ENCODE data around the gene TRIM36. TPM values are rescaled to one million over a fixed set of nuclear protein-coding genes. Genes with fewer than 3 reads are reported as not detected.
A peak's percentile ranks its signal among the peaks of the same experiment; 100 is the strongest.

Gene TRIM36
- polyA plus RNA-seq, 4 donors = 2.4 to 3.4 (median 2.7) TPM

DNA sequence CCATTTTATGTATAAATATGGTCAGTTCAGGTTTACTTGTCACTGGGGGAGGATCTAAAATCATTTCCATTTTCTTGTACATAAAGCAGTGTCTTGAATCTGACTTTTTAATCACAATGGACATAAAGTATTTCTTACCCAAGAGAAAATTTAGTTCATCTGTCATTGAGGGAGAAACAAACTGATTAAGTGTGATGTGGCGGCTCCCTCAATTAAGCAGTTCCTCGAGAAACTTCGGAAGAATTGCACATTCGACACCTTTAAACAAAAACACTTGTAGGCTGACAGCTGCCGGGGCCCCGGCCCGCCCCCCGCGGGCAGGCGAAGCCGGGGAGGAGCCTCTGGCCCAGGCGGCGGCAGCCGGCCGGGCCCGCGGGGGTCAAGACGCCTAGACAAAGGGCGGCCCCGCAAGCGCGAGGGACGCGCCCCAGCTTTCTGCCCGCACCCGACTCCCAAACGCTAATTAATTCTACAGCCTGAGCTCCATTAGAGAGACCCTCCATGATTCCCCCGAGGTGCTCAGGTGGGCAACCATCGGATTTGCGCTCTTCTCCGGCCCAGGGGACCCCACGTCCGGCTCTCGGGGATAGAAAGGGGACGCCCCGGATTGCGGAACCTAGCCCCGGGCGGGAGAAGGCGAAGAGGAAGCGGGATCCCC, 750 bp downstream of the TRIM36 start:
- peak in 1 of 4 donors; percentile 7 for DNase-seq (ENCODE audit: low read depth in 4 of 4, low spot score in 2 of 4)

DNA sequence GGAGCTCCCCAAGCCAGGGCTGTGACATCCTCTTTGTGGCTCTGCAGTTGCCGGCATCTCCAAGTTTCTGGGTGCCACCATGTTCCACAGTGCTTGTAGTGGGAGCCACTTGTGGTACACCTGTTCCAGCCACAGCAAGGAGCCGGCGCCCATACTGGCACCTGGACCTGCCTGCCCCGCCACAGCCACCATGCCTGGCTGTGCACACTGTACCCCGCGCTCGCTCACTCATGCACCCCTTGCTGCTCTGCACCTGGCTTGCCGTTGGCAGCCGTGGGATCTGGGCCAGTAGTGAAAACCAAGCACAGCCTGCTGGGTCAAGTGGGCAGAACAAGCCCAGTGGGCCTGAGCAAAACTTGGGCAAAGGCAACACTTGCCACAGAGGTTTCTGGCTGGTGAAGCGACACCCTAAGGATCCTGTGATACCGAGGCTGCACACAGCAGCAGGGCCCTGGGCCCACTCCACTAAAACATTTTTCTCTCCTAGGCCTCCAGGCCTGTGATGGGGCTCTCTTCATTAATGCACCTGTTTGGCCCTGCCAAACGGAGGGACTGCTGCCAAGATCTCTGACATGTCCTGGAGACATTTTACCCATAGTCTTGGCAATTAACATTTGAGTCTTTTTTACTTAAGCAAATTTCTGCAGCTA, 2.8 kb downstream of the TRIM36 start:
- no peak for DNase-seq (ENCODE audit: low read depth in 4 of 4, low spot score in 2 of 4)

DNA sequence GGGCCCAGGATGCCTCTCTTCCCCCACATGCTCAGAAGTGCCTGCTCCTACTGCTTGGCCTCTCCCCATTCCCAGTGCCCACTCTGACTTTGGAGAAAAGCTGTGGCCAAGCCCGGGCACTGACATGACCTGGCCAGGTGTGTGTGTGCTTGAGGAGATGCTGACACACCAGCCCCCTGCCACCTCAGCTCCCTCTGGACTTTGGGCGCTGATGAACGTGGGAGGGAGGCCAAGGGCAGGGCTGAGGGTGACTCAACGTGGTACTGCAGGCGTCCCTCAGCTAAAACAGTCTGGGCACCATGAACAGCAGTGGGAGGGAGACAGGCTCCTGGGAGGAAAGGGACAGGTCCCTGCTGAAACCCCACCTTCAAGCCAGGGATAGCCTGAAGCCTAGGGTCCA, 3.9 kb downstream of the TRIM36 start:
- no peak for DNase-seq (ENCODE audit: low read depth in 4 of 4, low spot score in 2 of 4)

DNA sequence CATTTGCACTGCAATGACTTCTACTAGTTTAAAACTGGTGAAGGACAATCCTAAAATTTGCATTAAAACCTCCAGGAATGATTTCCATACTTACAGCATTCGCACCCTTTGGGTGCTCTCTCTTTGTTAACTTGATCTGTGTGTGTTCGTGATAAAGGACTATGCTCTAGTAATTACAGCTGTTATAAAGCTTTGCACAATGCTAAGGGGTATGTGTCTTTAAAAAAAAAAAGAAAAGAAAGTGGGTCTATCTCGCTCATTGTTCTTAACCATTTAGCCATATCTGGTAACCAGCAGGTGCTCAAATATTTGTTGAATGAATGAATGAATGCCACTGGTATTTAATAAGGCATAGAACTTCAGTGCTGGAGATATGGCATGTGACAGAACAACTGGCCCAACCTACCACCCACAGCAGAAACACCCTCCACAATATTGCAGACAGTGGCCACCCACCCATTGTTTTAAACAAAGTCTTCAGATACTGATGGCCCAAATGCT, 8.7 kb downstream of the TRIM36 start:
- DNase-seq (ENCODE audit: low read depth in 4 of 4, low spot score in 2 of 4) = no peak

DNA sequence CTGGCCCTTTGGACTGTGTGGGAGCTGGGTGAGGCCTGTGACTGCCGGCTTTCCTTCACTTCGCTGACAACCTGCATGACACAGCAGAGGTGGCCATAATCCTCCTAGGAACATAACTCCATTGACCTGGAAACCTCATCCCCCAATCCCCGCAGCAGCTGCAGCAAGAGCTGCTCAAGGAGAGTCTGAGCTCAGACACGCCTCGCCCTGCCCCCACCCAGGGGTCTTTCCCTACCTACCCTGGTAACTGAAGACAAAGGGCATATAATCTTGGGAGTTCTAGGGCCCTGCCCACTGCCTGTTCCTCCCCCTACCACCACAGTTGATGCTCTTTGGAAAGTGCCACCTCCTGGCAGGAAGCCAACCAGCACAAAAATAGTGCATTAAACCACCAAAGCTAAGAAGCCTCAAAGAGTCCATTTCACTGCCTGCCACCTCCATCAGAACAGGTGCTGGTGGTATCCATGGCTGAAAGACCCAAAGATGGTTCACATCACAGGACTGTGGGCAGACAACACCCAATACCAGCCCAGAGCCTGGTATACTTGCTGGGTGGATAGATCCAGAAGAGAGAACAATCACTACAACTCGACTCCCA, 18.4 kb downstream of the TRIM36 start:
- DNase-seq (ENCODE audit: low read depth in 4 of 4, low spot score in 2 of 4) = no peak

DNA sequence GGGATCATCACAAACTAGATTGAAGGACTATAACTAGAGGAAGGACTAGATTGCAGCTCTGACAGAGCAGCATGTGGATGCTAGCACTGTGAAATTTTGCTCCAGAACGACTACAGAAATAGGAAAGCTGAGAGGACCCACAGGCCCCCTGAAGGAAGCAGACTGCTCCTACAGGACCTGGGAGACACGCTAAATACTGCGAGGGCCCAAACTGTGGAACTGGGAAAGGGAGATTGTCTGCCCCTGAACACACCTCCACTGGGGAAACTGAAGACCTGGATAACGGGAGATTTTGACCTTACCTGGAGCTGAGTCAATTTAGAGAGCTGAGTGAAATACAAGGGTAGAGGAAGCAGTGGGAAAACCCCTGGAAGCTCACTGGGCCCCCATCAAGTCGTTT, 19.2 kb downstream of the TRIM36 start:
- DNase-seq (ENCODE audit: low read depth in 4 of 4, low spot score in 2 of 4) = no peak

DNA sequence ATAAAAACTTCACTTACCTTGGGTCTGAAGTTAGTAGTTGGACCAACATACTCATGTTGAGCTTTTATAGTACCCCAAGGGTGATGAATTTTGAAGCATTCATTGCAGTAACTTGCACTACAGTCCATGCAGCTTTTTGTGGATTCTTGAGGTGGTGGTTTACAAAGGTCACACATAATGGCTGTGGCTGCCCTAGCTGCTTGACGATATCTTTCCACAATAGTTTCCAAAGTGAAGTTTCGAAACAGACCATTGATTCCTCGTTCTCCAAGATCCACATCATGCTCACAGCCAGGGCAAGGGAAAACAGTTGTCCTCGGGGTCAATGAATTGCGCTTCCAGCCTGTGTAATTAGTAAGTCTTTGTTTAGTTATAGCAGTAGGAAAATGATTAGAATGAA, 22.7 kb downstream of the TRIM36 start:
- no peak for DNase-seq (ENCODE audit: low read depth in 4 of 4, low spot score in 2 of 4)

DNA sequence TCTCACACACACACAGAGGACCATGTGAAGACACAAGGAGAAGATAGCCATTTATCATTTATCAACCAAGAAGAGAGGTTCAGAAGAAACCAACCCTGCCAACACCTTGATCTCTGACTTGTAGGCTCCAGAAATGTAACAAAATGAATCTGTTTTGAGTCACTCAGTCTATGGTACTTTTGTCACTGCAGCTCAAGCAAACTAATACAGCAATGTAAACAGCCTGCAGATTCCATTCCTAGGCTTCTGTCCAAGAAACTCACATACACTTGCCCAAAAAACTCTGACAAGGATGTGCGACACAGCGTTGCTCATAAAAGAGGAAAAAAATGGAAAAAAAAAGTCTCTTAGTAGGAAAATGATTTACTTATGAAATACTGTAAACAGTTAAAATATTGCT, 33.4 kb downstream of the TRIM36 start:
- no peak for DNase-seq (ENCODE audit: low read depth in 4 of 4, low spot score in 2 of 4)

DNA sequence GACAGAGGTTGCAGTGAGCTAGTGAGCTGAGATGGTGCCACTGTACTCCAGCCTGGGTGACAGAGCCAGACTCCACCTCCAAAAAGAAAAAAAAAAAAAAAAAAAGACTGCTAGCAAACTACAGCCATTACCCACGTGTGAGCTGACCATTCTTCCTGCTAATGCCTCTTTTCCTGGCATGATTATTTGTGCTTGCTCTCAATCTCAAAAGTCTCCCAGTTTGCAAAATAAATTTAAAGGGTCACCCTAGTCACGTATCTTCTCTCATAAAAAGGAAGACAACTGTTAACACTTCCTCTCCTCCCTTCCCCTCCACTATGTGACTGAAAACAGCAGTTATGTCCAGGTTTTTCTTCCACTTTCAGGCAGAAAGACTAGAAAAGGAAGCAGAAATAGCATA, 37.2 kb downstream of the TRIM36 start:
- DNase-seq (ENCODE audit: low read depth in 4 of 4, low spot score in 2 of 4) = no peak

DNA sequence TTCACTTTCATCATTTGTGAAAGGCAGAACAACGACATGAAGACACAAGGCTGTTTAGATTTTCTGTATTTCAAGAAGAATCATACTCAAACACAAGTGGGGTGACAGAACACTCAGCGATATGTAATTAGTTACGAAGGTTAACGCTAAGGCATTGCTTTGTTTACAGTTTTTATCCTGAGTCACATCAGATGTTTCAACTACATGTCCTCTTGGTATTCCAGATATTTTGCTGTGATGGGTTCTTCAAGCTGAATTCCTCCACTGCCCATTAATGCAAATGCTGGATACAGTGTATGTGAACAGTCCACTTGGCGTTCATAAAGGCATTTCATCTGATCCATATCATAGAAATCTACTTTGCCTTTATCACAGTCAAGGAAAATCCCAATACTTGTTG, 43.4 kb downstream of the TRIM36 start:
- DNase-seq (ENCODE audit: low read depth in 4 of 4, low spot score in 2 of 4) = no peak

DNA sequence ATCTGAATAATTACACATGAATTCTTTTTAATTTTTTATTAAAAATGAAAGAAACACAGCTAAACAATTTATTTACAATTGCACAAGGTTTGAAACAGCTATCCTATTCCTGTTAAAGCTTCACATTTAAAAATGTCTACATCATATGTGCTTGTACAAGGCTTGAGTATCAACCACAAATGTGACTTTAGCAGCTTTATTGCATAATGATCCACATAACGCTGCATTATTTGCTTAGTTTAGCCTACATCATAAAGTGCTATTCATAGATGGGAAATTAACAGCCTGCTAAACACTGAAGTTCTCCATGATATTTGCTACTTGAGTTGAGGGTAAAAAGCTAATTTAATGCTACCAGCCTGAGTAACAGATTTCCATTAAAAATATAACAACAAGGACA, 45.0 kb downstream of the TRIM36 start:
- DNase-seq (ENCODE audit: low read depth in 4 of 4, low spot score in 2 of 4) = no peak

DNA sequence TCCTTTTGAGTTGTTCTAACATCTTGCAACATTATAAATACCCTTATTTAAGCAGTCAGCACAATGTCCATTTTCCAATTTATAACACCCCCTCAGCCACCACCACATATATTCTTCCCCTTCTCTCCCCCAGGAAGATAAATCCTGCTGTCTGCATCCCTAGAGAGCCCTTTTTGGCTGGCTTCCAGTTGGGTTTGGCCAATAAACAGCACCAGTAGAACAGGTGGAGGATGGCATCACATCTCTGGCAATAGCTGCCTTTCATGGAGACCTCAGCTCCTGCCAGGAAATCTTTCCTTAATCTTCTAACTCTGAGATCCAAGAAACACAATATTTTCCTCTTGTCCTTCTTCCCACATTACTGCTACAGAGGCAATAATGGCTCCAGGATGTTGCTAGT, 53.7 kb downstream of the TRIM36 start:
- DNase-seq (ENCODE audit: low read depth in 4 of 4, low spot score in 2 of 4) = no peak

DNA sequence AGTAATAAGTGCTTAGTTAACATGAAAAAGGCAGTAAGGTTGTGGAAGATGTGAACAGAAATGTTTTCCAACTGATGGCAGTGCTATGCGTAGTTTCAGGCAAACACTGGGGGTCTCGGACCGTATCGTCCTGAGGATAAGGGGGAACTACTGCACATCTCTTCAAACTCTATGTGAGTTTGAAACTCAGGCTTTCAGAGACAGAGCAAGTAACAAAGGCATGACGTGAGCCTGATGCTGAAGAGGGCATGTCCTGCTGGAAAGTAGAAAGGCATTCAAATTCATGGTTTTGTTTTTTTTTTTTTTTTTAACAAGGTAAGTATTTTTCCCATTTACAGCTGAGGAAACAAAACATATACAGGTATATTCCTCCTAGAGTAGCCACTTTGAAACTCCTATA, 59.9 kb downstream of the TRIM36 start:
- no peak for DNase-seq (ENCODE audit: low read depth in 4 of 4, low spot score in 2 of 4)

DNA sequence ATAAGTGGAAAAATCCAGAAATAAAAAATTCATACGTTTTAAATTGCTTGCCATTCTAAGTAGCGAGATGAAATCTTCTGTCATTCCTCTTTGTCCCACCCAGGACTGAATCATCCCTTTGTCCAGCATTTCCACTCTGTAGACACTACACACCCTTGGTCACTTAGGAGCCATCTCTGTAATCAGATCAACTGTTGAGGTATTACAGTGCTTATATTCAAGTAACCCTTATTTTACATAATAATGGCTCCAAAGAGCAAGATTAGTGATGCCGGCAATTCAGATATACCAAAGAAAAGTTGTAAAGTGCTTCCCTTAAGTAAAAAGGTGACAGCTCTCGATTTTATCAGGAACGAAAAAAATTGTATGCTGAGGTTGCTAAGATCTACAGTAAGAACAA, 60.4 kb downstream of the TRIM36 start:
- no peak for DNase-seq (ENCODE audit: low read depth in 4 of 4, low spot score in 2 of 4)

DNA sequence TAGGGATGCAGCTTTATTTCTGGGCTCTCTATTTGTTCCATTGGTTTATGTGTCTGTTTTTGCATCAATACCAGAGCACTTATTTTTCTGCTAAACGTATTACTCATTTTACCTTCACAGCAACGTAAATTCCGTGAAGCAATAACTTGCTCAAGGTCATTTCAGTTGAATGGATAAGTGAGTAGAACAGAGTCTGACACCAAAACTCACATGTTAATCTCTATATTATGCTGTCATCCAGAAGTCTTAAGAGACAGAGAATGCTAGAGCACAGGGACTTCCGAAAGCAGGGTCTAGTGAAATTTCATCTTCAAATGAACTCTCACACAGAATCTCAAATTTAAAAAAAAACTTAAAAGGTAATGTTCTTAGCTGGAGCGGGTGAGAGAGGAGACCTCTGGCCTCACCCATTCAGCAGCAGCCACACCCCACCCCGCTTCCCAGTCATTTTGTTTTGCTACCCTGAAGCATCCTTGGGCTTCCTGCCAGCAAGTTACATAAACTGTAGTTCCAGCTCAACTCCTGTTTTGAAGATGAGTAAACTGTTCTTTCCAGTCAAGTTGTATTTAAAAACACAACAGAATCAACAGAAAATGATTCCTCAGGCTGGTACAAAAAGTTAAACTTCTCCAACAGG, 69.3 kb downstream of the TRIM36 start:
- no peak for DNase-seq (ENCODE audit: low read depth in 4 of 4, low spot score in 2 of 4)

DNA sequence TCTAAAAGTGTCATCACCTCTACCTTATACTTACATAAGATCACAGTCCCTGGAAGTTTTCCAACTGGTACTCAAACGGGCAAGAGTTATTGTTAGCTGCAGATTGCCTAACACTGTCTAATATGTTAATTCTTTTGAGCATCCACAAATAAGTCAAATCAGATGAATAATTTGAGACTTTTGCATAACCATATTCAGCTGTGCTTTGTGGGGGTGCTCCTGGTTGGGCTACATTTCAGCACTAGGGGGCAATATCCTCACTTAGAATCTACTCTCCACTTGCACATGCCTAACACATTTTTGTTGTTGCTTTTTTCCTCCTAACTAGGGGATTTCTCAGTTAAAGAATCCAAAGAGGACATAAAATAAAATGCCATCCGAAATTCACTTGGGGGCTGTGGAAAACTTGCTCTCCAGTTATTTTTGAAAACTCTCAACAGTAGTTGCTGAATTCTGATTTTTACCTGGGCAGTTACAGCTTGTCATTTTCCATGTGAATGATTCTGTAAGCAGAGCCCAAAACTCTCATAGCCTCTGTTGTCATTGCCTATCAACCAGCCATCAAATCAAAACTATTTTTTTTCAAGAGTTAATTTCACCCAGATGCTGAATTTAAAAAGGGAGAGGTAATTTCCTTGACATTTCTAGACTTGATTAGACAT, 71.5 kb downstream of the TRIM36 start:
- DNase-seq (ENCODE audit: low read depth in 4 of 4, low spot score in 2 of 4) = peak in 3 of 4 donors; percentile 9 to 21 (median 13)

DNA sequence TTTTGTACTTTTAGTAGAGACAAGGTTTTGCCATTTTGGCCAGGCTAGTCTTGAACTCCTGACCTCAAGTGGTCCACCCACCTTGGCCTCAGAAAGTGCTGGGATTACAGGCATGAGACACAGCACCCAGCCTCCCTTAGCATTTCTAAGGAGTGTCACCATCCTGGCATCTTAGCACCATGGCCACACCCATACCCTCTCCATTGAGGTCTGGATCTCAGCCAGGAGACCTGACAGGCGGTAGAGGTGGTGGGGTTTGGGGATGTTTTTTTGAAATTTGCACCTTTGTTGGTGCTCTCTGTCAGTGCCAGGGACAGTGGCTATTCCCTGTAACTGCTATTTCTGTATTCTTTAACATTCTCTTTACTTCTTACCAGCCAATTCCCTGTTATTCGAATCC, 72.5 kb downstream of the TRIM36 start:
- no peak for DNase-seq (ENCODE audit: low read depth in 4 of 4, low spot score in 2 of 4)

DNA sequence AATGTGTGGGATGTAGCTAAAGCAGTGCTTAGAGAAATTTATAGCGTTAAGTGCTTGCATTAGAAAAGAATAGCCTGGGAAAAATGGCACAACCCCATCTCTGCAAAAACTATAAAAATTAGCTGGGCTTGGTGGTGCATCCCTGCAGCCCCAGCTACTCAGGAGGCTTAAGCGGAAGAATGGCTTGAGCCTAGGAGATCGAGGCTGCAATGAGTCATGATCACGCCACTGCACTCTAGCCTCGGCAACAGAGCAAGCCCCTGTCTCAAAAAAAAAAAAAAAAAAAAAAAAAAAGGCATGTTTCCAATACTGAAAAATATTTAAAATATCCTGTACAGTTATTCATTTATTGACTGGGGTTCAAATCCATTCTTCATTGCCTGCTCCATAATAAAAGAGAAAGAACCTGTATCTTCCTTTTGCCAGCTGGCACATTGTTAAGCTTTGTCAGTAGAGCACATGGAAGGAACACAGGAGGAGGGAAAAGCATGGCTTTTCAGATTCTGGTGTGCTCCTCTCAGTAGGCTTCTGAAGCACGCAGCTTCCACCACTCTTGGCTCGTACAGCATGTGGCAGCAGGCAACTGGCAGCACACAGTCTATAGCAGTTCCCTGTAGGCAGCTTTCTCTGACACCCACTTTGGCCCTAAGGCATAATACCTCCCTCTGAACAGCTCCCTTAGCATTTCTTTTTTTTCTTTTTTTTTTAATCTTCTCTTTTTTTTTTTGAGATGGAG, 73.5 kb downstream of the TRIM36 start:
- DNase-seq (ENCODE audit: low read depth in 4 of 4, low spot score in 2 of 4) = no peak

DNA sequence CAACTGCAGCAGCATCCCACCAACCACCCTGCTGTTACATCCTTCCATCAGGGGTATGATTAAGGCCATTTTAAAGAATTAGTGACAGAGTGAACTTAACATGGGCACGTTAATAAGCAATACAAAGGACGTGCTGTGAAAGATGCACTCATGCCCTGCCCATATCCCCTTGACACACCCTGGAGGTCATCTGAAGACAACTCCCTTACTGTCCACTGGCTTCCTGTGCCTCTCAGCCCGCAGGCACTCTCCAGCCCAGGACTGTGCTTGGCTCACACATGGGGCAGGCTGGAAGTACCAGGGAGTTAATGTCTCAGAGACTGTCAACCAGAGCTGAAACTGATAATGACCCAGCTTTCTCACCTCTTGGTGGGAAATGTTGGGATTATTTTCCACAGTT, 81.8 kb downstream of the TRIM36 start:
- DNase-seq (ENCODE audit: low read depth in 4 of 4, low spot score in 2 of 4) = no peak

DNA sequence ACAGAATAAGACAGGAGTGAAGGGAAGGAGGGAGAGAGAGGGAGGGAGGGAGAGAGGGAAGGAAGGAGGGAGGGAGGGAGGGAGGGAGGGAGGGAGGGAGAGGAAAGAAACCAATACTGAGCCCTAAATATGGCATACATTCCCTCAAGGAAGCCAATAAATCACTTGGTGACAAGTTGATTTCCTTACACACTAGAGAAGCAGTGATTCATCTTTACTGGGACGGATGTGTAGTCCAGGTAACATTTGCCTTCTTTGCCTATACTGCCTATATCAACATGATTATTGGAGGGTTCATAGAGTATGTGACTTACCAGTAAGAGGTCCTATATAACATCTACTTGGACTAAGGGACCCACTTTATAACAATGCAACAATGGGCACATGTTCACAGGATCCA, 83.2 kb downstream of the TRIM36 start:
- no peak for DNase-seq (ENCODE audit: low read depth in 4 of 4, low spot score in 2 of 4)

Measured in left renal cortex interstitium (tissue), 4 donors.